ENCODE data around the gene DGCR6L.
"Not testable (repeated sequence)": the region's sequence is repeated elsewhere in the genome, so short reads cannot be mapped to it uniquely, and the experiment has no call there.

DNA sequence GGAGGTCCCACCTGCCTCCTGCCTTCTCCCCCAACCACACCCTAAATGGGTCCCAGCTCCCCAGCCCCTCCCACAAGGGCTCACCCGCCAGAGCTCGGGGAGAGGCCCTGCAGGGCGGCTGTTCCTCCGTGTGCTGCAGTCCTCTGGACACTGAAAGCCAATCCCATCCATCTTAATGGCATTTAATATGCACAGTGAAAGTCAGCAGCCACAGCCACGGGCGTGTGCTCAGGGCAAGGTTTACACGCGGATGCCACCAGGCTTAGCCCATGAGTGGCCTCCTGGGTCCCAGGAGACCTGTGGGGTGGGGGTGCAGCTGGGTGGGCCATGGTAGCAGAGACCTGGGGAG is 33.6 kb downstream of the DGCR6L start:
- not testable (repeated sequence) for TF ChIP-seq POLR2A (IDR thresholded peaks at IDR 0.05; ENCODE audit: low read length); GATA1 (IDR thresholded peaks at IDR 0.05; ENCODE audit: low read depth, low read length)

Measured in erythroblast (primary cell).